Sigmoid colon (tissue), 7 donors: Measurements from ENCODE around the gene PRR22. TPM values are rescaled to one million over a fixed set of nuclear protein-coding genes. Genes with fewer than 3 reads are reported as not detected.
"Not testable (repeated sequence)": the region's sequence is repeated elsewhere in the genome, so short reads cannot be mapped to it uniquely, and the experiment has no call there.

Source experiments
- DNase-seq: peaks from one replicate; pipeline ENCODE4 v3.0.0-alpha.2; 2019
- H3K27ac ChIP-seq, 4 donors: fragments of 200-600 bp; sonication (generic); one replicate each; pipeline ENCODE4 v1.5.1; 2016 to 2019; ENCODE audit warnings: mild to moderate bottlenecking in 1 of 4
- H3K27me3 ChIP-seq, 3 donors: fragments of 200-600 bp; sonication (generic); one replicate each; pipeline ENCODE4 v1.5.1; 2019; ENCODE audit warnings: mild to moderate bottlenecking in 1 of 3
- H3K36me3 ChIP-seq, 4 donors: fragments of 200-600 bp; sonication (generic); one replicate each; pipeline ENCODE4 v1.5.1; 2016 to 2019
- H3K4me1 ChIP-seq, 4 donors: fragments of 200-600 bp; sonication (generic); one replicate each; pipeline ENCODE4 v1.5.1; 2017 to 2019
- H3K4me3 ChIP-seq, 4 donors: fragments of 200-600 bp; sonication (generic); one replicate each; pipeline ENCODE4 v1.5.1; 2017 to 2019; ENCODE audit warnings: mild to moderate bottlenecking in 2 of 4, moderate library complexity in 1 of 4
- H3K9me3 ChIP-seq, 4 donors: fragments of 200-600 bp in 3 of 4; sonication (generic) in 3 of 4; one replicate each; pipeline versions ENCODE4 v1.5.1 to v1.6.1; 2013 to 2019
- EP300 ChIP-seq, 4 donors: sonication (generic); formaldehyde crosslinking; IDR thresholded peaks; one replicate each; pipeline ENCODE4 v1.6.1; 2017; ENCODE audit warnings: antibody characterized with exemption in 4 of 4
- POLR2A ChIP-seq, 2 donors: fragments of 450-650 bp; IDR thresholded peaks; one replicate each; pipeline ENCODE4 v1.6.1; 2016; ENCODE audit warnings: antibody characterized with exemption in 2 of 2, mild to moderate bottlenecking in 2 of 2, moderate library complexity in 2 of 2
- POLR2AphosphoS5 ChIP-seq, 4 donors: sonication (generic); formaldehyde crosslinking; IDR thresholded peaks; one replicate each; pipeline ENCODE4 v1.6.1; 2017; ENCODE audit warnings: antibody characterized with exemption in 4 of 4
- WGBS, 2 donors: extraction: QIAGEN DNeasy Blood & Tissue Kit; methylation state at CpG; one replicate each; pipeline ENCODE4 v1.1.7; 2013; 5-methylcytosine and 5-hydroxymethylcytosine counted together
- intact Hi-C: fragments of 100-400 bp; cut with DNase I; formaldehyde crosslinking; loops from one replicate; pipeline ENCODE4 v1.15.1; 2023
- polyA plus RNA-seq, 3 donors: library from polyadenylated mRNA; stranded (reverse); fragments of 200-250 nt; gene quantifications; one replicate each; pipeline ENCODE4 v1.2.3, GENCODE V29; 2013
- total RNA-seq, 4 donors: library from RNA; depleted of rRNA; stranded (reverse); fragments of >200 nt; gene quantifications; one replicate each; pipeline ENCODE4 v1.1.0, GENCODE V29; 2016
- TF ChIP-seq, protein P1 (sequence below), 4 experiments: fragments of 450-650 bp in 3 of 4; fragments of 200-600 bp in 1 of 4; IDR thresholded peaks; one replicate each; pipeline ENCODE4 v1.5.1; 2016 to 2019; ENCODE audit warnings: antibody characterized with exemption in 4 of 4, mild to moderate bottlenecking in 3 of 4, moderate library complexity in 2 of 4
- donor health status: healthy with polysubstance abuse.
- donor health status: Bipolar disorder and iron deficiency.
- donor health status: healthy.

The PRR22 gene
- total and polyA plus RNA-seq, 7 donors = 0.60 to 9.2 (median 0.90) TPM; not detected in 3

GRCh38 chr19:5749505-5749904, 35.0 kb downstream of the PRR22 start:
- WGBS, 2 donors = 86% methylated on average over 5 of the region's 5 CpGs
- H3K4me1 ChIP-seq = no peaks in the 10 kb centered on the region
- H3K36me3 ChIP-seq = no peaks in the 10 kb centered on the region
- no peak overlapping the region for H3K27ac ChIP-seq
- TF ChIP-seq EP300 (IDR thresholded peaks at IDR 0.05) = no peak
- no peak for TF ChIP-seq POLR2AphosphoS5 (IDR thresholded peaks at IDR 0.05)
- no peak for TF ChIP-seq POLR2A (IDR thresholded peaks at IDR 0.05)
- TF ChIP-seq, protein P1, sequence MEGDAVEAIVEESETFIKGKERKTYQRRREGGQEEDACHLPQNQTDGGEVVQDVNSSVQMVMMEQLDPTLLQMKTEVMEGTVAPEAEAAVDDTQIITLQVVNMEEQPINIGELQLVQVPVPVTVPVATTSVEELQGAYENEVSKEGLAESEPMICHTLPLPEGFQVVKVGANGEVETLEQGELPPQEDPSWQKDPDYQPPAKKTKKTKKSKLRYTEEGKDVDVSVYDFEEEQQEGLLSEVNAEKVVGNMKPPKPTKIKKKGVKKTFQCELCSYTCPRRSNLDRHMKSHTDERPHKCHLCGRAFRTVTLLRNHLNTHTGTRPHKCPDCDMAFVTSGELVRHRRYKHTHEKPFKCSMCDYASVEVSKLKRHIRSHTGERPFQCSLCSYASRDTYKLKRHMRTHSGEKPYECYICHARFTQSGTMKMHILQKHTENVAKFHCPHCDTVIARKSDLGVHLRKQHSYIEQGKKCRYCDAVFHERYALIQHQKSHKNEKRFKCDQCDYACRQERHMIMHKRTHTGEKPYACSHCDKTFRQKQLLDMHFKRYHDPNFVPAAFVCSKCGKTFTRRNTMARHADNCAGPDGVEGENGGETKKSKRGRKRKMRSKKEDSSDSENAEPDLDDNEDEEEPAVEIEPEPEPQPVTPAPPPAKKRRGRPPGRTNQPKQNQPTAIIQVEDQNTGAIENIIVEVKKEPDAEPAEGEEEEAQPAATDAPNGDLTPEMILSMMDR (IDR thresholded peaks at IDR 0.05) = no peak
- intact Hi-C loops = no loop called here
- peaks cover 0 to 26% (median 0%) of the 10 kb centered on the region in 3 donors for H3K27me3 ChIP-seq
- H3K9me3 ChIP-seq = no peaks in the 10 kb centered on the region
- no peak for DNase-seq
- no peak overlapping the region for H3K4me3 ChIP-seq

- H3K27ac ChIP-seq, DNase-seq, H3K4me3 ChIP-seq, intact Hi-C loops, H3K9me3 ChIP-seq, H3K4me1 ChIP-seq, H3K36me3 ChIP-seq: not testable (repeated sequence)
- H3K27me3 ChIP-seq = peaks cover 0 to 26% (median 0%) of the 10 kb centered on the region in 3 donors
- WGBS, 2 donors = 11 to 52% methylated on average over 6 of the region's 6 CpGs
Observed at GRCh38 chr19:5748920-5749319, 35.6 kb downstream of the PRR22 start.

DNA sequence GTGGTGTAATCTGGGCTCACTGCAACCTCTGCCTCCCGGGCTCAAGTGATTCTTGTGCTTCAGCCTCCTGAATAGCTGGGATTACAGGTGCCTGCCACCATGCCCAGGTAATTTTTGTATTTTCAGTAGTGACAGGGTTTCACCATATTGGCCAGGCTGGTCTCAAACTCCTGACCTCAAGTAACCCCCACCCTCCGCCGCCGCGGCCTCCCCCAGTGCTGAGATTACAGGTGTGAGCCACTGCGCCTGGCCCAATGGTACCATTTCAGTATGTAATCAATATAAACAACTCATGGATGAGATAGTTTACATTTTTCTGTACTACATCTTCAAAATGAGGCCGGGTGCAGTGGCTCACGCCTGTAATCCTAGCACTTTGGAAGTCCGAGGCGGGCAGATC, 39.5 kb downstream of the PRR22 start:
- 78 to 91% methylated on average over 10 of the region's 10 CpGs for WGBS, 2 donors
- H3K36me3 ChIP-seq, H3K9me3 ChIP-seq, H3K27ac ChIP-seq, H3K4me3 ChIP-seq, intact Hi-C loops, DNase-seq, H3K4me1 ChIP-seq: not testable (repeated sequence)
- H3K27me3 ChIP-seq = peaks cover 0 to 20% (median 0%) of the 10 kb centered on the region in 3 donors

DNA sequence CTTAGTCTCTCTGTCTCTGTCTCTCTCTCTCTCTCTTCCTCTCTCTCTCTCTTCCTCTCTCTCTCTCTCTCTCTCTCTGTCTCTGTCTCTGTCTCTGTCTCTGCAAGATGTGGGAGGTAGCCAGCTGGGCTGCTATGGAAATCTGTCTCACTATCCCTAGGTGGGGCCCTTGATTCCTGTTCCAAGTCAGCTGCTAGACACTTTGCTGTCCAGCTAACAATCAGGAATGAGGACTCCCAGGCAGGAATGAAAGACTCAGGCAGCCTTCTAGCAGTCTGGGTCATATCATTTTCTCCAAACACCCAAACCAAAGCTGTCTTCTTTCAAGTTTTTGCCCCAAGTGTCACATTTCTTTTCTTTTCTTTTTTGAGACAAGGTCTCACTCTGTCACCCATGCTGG, 40.9 kb downstream of the PRR22 start:
- no peaks in the 10 kb centered on the region for H3K36me3 ChIP-seq
- TF ChIP-seq, protein P1 (IDR thresholded peaks at IDR 0.05) = no peak
- TF ChIP-seq EP300 (IDR thresholded peaks at IDR 0.05) = no peak
- TF ChIP-seq POLR2A (IDR thresholded peaks at IDR 0.05) = no peak
- no peak for TF ChIP-seq POLR2AphosphoS5 (IDR thresholded peaks at IDR 0.05)
- intact Hi-C loops = no loop called here

DNA sequence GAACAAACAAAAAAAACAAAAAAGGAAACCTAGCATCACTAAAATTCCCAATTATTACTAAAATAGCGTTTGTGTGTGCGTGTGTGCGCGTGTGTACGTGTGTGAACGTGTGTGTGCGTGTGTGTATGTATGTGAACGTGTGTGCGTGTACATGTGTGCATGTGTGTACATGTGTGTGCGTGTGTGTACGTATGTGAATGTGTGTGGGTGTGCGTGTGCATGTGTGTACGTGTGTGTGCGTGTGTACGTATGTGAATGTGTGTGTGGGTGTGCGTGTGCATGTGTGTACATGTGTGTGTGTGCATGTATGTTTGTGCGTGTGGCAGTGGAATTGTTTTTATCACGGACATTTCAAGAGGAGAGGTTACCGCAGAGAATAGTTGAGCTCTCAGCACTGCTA, 42.5 kb downstream of the PRR22 start:
- TF ChIP-seq EP300 (IDR thresholded peaks at IDR 0.05) (no peak), POLR2A (IDR thresholded peaks at IDR 0.05) (no peak), POLR2AphosphoS5 (IDR thresholded peaks at IDR 0.05) (no peak)
- TF ChIP-seq, protein P1 (IDR thresholded peaks at IDR 0.05) = no peak
- Histone ChIP-seq H3K9me3 (no peaks in the 10 kb centered on the region), H3K36me3 (no peaks in the 10 kb centered on the region), H3K4me3 (no peak overlapping the region), H3K27ac (no peak overlapping the region), H3K4me1 (no peaks in the 10 kb centered on the region), H3K27me3 (peaks cover 0 to 5% (median 0%) of the 10 kb centered on the region in 3 donors)
- WGBS, 2 donors = 83 to 85% methylated on average over 19 of the region's 19 CpGs
- DNase-seq = no peak
- intact Hi-C loops = no loop called here

More for the DNA sequence above, 40.9 kb downstream of the PRR22 start:
- no peaks in the 10 kb centered on the region for H3K4me1 ChIP-seq
- no peak overlapping the region for H3K27ac ChIP-seq
- peaks cover 0 to 17% (median 0%) of the 10 kb centered on the region in 3 donors for H3K27me3 ChIP-seq
- no peaks in the 10 kb centered on the region for H3K9me3 ChIP-seq
- H3K4me3 ChIP-seq = no peak overlapping the region
- no peak for DNase-seq

DNA sequence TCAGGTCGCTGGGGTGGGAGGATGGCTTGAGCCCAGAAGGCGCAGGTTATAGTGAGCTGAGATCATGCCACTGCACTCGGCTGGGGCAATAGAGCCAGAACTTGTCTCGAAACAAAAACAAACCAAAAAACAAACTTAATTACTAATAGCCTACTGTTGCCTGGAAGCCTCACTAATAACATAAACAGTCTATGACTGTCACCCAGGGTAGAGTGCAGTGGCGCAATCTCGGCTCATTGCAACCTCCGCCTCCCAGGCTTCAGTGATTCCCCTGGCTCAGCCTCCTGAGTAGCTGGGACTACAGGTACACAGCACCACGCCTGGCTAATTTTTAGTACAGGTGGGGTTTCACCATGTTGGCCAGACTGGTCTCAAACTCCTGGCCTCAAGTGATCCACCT, 46.1 kb downstream of the PRR22 start:
- WGBS, 2 donors = 62 to 80% methylated on average over 8 of the region's 8 CpGs
- H3K4me1 ChIP-seq = no peaks in the 10 kb centered on the region
- no peak overlapping the region for H3K4me3 ChIP-seq
- no peak for DNase-seq
- intact Hi-C loops = no loop called here
- TF ChIP-seq EP300 (IDR thresholded peaks at IDR 0.05) (no peak), POLR2A (IDR thresholded peaks at IDR 0.05) (no peak), POLR2AphosphoS5 (IDR thresholded peaks at IDR 0.05) (no peak)
- TF ChIP-seq, protein P1 (IDR thresholded peaks at IDR 0.05) = no peak
- H3K9me3 ChIP-seq = no peaks in the 10 kb centered on the region
- no peaks in the 10 kb centered on the region for H3K36me3 ChIP-seq
- no peaks in the 10 kb centered on the region for H3K27me3 ChIP-seq
- no peak overlapping the region for H3K27ac ChIP-seq

DNA sequence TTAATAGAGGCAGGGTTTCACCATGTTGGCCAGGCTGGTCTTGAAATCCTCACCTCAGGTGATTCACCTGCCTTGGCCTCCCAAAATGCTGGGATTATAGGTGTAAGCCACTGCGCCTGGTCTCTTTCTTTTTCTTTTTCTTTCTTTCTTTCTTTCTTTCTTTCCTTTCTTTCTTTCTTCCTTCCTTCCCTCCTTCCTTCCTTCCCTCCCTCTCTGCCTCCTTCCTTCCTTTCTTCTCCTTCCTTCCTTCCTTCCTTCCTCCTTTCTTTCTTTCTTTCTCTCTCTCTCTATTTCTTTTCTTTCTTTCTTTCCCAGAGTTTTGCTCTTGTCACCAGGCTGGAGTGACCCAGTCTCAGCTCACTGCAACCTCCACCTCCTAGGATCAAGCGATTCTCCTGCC, 51.4 kb downstream of the PRR22 start:
- H3K27me3 ChIP-seq, H3K4me1 ChIP-seq, H3K4me3 ChIP-seq, H3K36me3 ChIP-seq, DNase-seq, H3K9me3 ChIP-seq, intact Hi-C loops, H3K27ac ChIP-seq: not testable (repeated sequence)
- 86 to 89% methylated on average over 2 of the region's 2 CpGs for WGBS, 2 donors
